Renal pelvis (tissue), 3 donors: ENCODE data around the gene LPAR2. TPM values are rescaled to one million over a fixed set of nuclear protein-coding genes. Genes with fewer than 3 reads are reported as not detected.

Source experiments
- polyA plus RNA-seq, 3 donors: library from polyadenylated mRNA; unstranded; fragments of 120-200 nt; gene quantifications; one replicate each; pipeline ENCODE4 v1.2.1, GENCODE V29; 2013; ENCODE audit not compliant: insufficient read length in 3 of 3

LPAR2 gene
- polyA plus RNA-seq, 3 donors, result 33.1 to 34.6 (median 33.7) TPM

Other genes starting within 250 kb of the LPAR2 start
- 10 to 100 TPM; 48.7 to 61.4 (median 56.4) TPM for gene GATAD2A, start 222.5 kb downstream of the LPAR2 start, polyA plus RNA-seq
- 1 to 10 TPM; 1.2 to 2.3 (median 1.5) TPM for gene TSSK6, start 112.7 kb downstream of the LPAR2 start, polyA plus RNA-seq
- 100 to 1,000 TPM; 282 to 374 (median 324) TPM for gene NDUFA13, start 112.0 kb downstream of the LPAR2 start, polyA plus RNA-seq
- 10 to 100 TPM in 2 of 3 donors, 1 to 10 TPM in 1; 5.5 to 15.2 (median 12.4) TPM for gene YJEFN3, start 99.3 kb downstream of the LPAR2 start, polyA plus RNA-seq
- gene CILP2, start 90.0 kb downstream of the LPAR2 start, polyA plus RNA-seq, result under 1 TPM; 0.16 to 0.27 (median 0.21) TPM
- gene PBX4, start 9.5 kb downstream of the LPAR2 start, polyA plus RNA-seq, result 1 to 10 TPM; 3.8 to 7.6 (median 5.8) TPM
- 1 to 10 TPM; 4.9 to 7.0 (median 6.6) TPM for gene GMIP, start 15.4 kb upstream of the LPAR2 start, polyA plus RNA-seq
- 10 to 100 TPM; 55.3 to 66.9 (median 59.9) TPM for gene ATP13A1, start 35.5 kb upstream of the LPAR2 start, polyA plus RNA-seq
- 10 to 100 TPM; 13.2 to 18.4 (median 15.1) TPM for gene ZNF101, start 40.6 kb upstream of the LPAR2 start, polyA plus RNA-seq
- 10 to 100 TPM; 12.4 to 15.7 (median 12.5) TPM for gene ZNF14, start 104.9 kb upstream of the LPAR2 start, polyA plus RNA-seq
- gene ZNF506, start 193.5 kb upstream of the LPAR2 start, polyA plus RNA-seq, result 10 to 100 TPM; 27.4 to 41.0 (median 34.3) TPM
- 10 to 100 TPM; 29.0 to 37.7 (median 31.3) TPM for gene ZNF253, start 237.7 kb upstream of the LPAR2 start, polyA plus RNA-seq